HG03139 (cell line): ENCODE results near the gene TENT4A.

Experiments used
- ATAC-seq: cut with Tn5 transposase; IDR thresholded peaks from one replicate; pipeline ENCODE4 v1.9.1; 2021; ENCODE audit not compliant: unreplicated experiment

The TENT4A gene

DNA sequence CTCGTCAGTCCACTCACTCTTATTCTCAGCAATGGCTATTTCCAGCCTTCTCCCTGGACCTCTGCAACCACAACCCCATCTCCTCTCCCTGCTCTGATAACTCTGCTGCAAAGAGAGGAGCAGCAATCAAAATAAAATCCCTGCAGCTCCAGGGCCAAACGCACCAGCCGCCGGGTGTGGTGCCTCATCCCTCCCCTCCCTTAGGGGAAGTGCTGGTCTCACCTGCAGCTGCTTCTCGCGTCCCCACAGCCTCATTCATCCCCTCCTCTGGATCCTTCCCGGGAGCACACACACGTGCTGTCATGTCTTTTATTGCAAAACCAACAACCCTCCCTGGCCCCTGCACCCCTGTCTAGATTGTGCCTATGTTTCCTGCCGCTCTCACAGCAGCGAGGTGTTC, 77.8 kb downstream of the TENT4A start:
- no peak for ATAC-seq

DNA sequence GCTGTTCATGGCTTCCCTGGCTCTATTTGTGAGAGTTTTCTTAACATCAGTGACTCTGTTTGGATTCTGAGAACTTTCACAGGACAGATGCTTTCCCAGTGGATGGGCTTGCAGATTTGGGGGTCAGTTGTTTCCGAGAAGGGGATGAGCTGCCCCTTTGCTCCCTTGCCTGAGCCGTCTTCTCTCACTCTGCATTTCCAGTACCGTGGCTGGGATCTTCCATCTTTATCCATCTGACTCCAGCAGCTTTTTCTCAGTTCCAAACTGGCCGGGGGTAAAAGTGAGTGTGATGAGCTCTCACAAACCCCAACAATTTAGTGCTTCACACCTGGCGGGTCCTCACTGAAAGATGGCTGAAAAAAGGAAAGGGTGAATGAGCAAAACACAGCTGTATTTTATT, 79.1 kb downstream of the TENT4A start:
- ATAC-seq, result no peak

DNA sequence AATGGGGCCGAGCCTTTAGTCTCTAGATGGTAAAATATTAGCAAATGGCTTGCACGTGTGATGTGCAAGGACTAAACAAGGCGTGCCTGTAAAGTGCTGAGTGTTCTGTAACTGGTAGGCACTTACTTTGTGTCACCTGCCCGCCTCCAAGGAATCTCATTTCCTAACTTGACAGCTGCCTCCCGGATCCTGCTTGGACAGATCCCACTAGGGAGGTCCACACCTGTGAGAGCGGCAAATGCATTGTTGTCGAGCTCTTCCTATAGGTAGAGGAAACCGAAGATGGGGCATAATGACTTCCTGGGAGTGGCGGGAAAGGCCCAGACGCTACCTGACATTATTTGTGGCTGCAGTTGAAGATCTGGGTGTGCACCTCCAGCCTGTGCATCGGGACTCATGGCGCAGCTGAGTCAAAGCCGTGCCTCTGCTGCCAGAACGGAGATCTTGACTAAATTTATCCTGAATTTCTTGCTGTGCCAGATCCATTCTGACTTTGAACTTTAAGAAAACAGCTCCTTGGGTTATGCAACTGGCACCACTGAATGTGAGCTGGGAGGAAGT, 79.8 kb downstream of the TENT4A start:
- ATAC-seq, result no peak

DNA sequence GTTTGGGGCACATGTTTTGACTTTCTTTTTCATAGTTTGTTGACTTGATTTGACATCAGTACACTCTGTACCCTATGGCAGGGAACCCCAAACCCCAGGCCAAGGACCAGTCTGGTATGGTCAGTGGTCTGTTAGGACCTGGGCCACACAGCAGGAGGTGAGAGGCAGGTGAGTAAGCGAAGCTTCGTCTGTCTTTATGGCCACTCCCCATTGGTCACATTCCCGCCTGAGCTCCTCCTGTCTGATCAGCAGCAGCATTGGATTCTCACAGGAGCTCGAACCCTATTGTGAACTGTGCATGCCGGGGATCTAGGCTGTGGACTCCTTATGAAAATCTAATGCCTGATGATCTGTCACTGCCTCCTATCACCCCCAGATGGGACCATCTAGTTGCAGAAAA, 88.0 kb downstream of the TENT4A start:
- ATAC-seq, result no peak

DNA sequence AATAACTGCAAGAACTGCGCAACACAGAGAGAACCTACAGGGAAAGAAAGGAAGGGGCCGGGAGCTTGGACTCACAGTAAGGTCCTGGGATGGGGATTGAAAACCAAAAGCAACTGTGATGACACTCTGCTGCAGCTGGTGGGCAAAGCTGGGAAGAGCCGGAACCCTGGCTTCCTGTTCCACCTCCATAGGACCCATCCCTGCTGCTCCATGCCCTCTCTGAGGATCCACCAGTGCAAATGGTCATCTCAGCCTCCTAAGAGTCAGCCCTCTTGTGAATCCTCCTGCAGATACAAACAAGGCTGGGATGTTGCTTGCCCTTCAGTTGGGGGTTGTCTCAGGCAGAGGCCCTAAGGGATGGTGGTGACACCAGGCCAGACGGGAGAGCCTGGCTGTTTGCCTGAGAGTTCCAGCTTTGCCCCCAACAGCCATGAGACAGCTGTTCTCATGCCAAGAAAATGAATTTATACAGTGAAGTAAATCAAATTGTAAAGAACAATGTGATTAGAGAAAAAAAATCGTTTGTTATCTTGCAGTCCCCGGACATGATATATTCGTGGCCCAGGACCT, 90.8 kb downstream of the TENT4A start:
- no peak for ATAC-seq

DNA sequence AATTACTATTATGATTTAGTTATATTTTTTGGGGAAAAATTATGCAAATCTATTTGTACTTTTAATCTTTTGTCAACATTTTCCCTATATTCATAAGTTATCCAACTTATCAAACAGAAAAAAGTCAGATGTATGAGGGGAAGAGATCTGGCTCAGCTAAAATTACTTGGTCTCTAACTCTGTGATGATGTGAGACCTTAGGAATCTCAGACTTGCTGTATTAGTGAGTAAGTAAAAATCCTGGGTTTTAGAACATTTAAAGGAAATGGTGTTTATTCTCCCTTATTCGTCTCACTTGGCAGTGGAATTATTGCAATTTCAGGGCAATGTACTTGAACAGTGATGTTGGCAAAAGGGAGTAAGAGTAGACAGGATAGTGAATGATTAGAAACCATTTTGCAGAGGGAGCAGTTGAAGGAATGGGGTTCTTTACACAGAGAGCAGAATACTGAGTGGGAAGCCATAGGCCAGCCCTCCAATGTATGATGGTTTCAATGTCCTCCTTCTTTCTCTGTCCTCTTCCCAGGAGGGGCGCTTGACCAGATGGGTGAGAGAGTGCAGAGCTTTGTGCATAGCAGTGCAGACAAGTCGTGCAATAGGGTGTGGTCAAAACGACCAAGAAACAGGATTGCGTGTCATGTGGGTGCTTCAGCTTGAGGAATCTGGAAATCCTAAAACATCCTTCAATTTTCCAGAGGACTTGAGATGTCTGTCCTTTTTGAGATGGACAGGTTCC, 91.7 kb downstream of the TENT4A start:
- no peak for ATAC-seq

DNA sequence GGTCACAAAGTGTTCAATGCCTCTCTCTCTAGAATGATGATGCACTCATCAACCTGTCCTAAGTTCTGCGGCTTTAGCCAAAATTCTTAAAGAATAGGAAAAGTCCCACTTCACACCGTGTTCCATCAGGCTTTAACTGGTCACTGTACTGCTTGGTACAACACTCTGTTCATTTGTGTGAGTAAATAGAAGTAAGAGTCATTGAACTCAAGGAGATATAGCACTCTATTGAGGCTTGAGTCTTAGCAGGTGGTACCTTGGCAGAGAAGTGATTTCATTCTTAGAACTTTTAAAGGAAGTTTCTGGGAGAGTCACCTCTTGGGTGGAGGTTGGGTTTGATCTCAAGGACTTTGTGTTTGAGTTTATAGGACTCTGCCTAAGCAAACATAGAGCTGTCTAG, 92.6 kb downstream of the TENT4A start:
- ATAC-seq, result no peak
